ENCODE data around the gene GPT2.

The GPT2 gene

GRCh38 chr16:46901709-46902108, 17.5 kb downstream of the GPT2 start:
- TF ChIP-seq SIN3A (IDR thresholded peaks at IDR 0.05; ENCODE audit: borderline replicate concordance, insufficient read depth, low read length): no peak
- TF ChIP-seq POLR2AphosphoS5 (IDR thresholded peaks at IDR 0.05; ENCODE audit: low read depth, low read length): no peak
- no peak for TF ChIP-seq FOXP2 (optimal IDR thresholded peaks at IDR 0.05; ENCODE audit: borderline replicate concordance, extremely low read depth, extremely low read length, insufficient read depth)
- no peak for TF ChIP-seq REST (IDR thresholded peaks at IDR 0.05; ENCODE audit: insufficient read depth in 1 of 2, low read depth in 2 of 2, low read length in 2 of 2)
- no peak for TF ChIP-seq TAF1 (IDR thresholded peaks at IDR 0.05; ENCODE audit: borderline replicate concordance, insufficient read depth, low read length)

GRCh38 chr16:46903255-46903905, 19.2 kb downstream of the GPT2 start:
- TF ChIP-seq FOXP2 (optimal IDR thresholded peaks at IDR 0.05; ENCODE audit: borderline replicate concordance, extremely low read depth, extremely low read length, insufficient read depth) (no peak), POLR2AphosphoS5 (IDR thresholded peaks at IDR 0.05; ENCODE audit: low read depth, low read length) (no peak), REST (IDR thresholded peaks at IDR 0.05; ENCODE audit: insufficient read depth in 1 of 2, low read depth in 2 of 2, low read length in 2 of 2) (no peak), TAF1 (IDR thresholded peaks at IDR 0.05; ENCODE audit: borderline replicate concordance, insufficient read depth, low read length) (no peak), SIN3A (IDR thresholded peaks at IDR 0.05; ENCODE audit: borderline replicate concordance, insufficient read depth, low read length) (no peak)

GRCh38 chr16:46904471-46904870, 20.3 kb downstream of the GPT2 start:
- TF ChIP-seq POLR2AphosphoS5 (IDR thresholded peaks at IDR 0.05; ENCODE audit: low read depth, low read length): no peak
- no peak for TF ChIP-seq SIN3A (IDR thresholded peaks at IDR 0.05; ENCODE audit: borderline replicate concordance, insufficient read depth, low read length)
- no peak for TF ChIP-seq TAF1 (IDR thresholded peaks at IDR 0.05; ENCODE audit: borderline replicate concordance, insufficient read depth, low read length)
- no peak for TF ChIP-seq FOXP2 (optimal IDR thresholded peaks at IDR 0.05; ENCODE audit: borderline replicate concordance, extremely low read depth, extremely low read length, insufficient read depth)
- TF ChIP-seq REST (IDR thresholded peaks at IDR 0.05; ENCODE audit: insufficient read depth in 1 of 2, low read depth in 2 of 2, low read length in 2 of 2): no peak

GRCh38 chr16:46906360-46907060, 22.3 kb downstream of the GPT2 start:
- no peak for TF ChIP-seq SIN3A (IDR thresholded peaks at IDR 0.05; ENCODE audit: borderline replicate concordance, insufficient read depth, low read length)
- no peak for TF ChIP-seq FOXP2 (optimal IDR thresholded peaks at IDR 0.05; ENCODE audit: borderline replicate concordance, extremely low read depth, extremely low read length, insufficient read depth)
- no peak for TF ChIP-seq TAF1 (IDR thresholded peaks at IDR 0.05; ENCODE audit: borderline replicate concordance, insufficient read depth, low read length)
- TF ChIP-seq POLR2AphosphoS5 (IDR thresholded peaks at IDR 0.05; ENCODE audit: low read depth, low read length): no peak
- no peak for TF ChIP-seq REST (IDR thresholded peaks at IDR 0.05; ENCODE audit: insufficient read depth in 1 of 2, low read depth in 2 of 2, low read length in 2 of 2)

Measured in PFSK-1 (cell line).